B cell (primary cell): ENCODE measurements around the gene CCDC80. TPM values are rescaled to one million over a fixed set of nuclear protein-coding genes. Genes with fewer than 3 reads are reported as not detected.

Experiments used
- ATAC-seq: fragments of 200-7000 bp; cut with Tn5 transposase; one replicate; pipeline ENCODE4 v1.10.0; 2021; ENCODE audit warnings: low read depth, mild to moderate bottlenecking, moderate number of reproducible peaks, moderate library complexity
- CTCF ChIA-PET: fragments of 350-600 bp; sonication (Branson Sonifier 250); formaldehyde crosslinking; loops from one replicate; lab custom pipeline; 2021; ENCODE audit warnings: antibody characterized with exemption, inconsistent platforms; lab: Charles Lee
- POLR2A ChIA-PET: fragments of 350-600 bp; sonication (Branson Sonifier 250); formaldehyde crosslinking; loops from one replicate; lab custom pipeline; 2021; ENCODE audit warnings: antibody characterized with exemption; lab: Charles Lee
- DNase-seq: peaks from one replicate; pipeline ENCODE4 v3.0.0; 2013
- H2AFZ ChIP-seq: 2 replicates; pipeline ENCODE4 v1.6.1; 2012; ENCODE audit warnings: mild to moderate bottlenecking, low read depth, low read length; ENCODE audit not compliant: insufficient read depth, poor library complexity, severe bottlenecking
- H3K27ac ChIP-seq, 2 donors: 1 replicate in 1 of 2; 2 replicates in 1 of 2; pipeline ENCODE4 v1.5.1; 2012 to 2013; ENCODE audit warnings: low read length in 2 of 2, mild to moderate bottlenecking in 2 of 2, moderate library complexity in 1 of 2
- H3K27me3 ChIP-seq, 4 experiments: fragments of 200-600 bp in 1 of 4; sonication (generic) in 1 of 4; replicated peaks in 1 of 4; 1 replicate in 2 of 4; 2 replicates in 2 of 4; pipeline versions ENCODE4 v1.6.1 to v1.7.0; 2013 to 2016; ENCODE audit warnings: low read length in 3 of 4, mild to moderate bottlenecking in 2 of 4, mixed read lengths in 1 of 4, moderate library complexity in 1 of 4; ENCODE audit not compliant: insufficient read depth in 4 of 4, control insufficient read depth in 3 of 4; ENCODE audit errors: control extremely low read depth in 1 of 4
- H3K36me3 ChIP-seq, 2 experiments: replicated peaks in 1 of 2; 1 replicate in 1 of 2; 2 replicates in 1 of 2; pipeline versions ENCODE4 v1.6.1 to v1.7.1; 2013; ENCODE audit warnings: low read length in 1 of 2; ENCODE audit not compliant: insufficient read depth in 2 of 2, control insufficient read depth in 1 of 2; ENCODE audit errors: control extremely low read depth in 1 of 2, extremely low read depth in 1 of 2
- H3K4me1 ChIP-seq, 2 donors: fragments of 200-600 bp in 1 of 2; sonication (generic) in 1 of 2; 1 replicate in 1 of 2; 2 replicates in 1 of 2; pipeline versions ENCODE4 v1.5.1 to v1.6.1; 2013 to 2017; ENCODE audit warnings: low read length in 2 of 2; ENCODE audit not compliant: control insufficient read depth in 2 of 2, insufficient read depth in 2 of 2
- H3K4me2 ChIP-seq: replicated peaks from 2 replicates; pipeline ENCODE3; 2012; ENCODE audit warnings: mild to moderate bottlenecking, low read depth, low read length; ENCODE audit not compliant: poor library complexity, severe bottlenecking
- H3K4me3 ChIP-seq, 5 experiments: fragments of 200-600 bp in 1 of 5; sonication (generic) in 1 of 5; 1 replicate in 3 of 5; 2 replicates in 2 of 5; pipeline versions ENCODE4 v1.5.1 to v1.7.0; 2011 to 2016; ENCODE audit warnings: low read length in 4 of 5, mild to moderate bottlenecking in 4 of 5, low read depth in 2 of 5, control low read depth in 1 of 5, moderate library complexity in 1 of 5; ENCODE audit not compliant: insufficient read depth in 1 of 5; ENCODE audit errors: control extremely low read depth in 1 of 5, extremely low read depth in 1 of 5
- H3K79me2 ChIP-seq: fragments of 200-600 bp; sonication (generic); one replicate; pipeline ENCODE4 v1.6.0; 2016; ENCODE audit warnings: low read length; ENCODE audit not compliant: control insufficient read depth, insufficient read depth
- H3K9ac ChIP-seq: fragments of 200-600 bp; sonication (generic); 2 replicates; pipeline ENCODE4 v1.6.1; 2017; ENCODE audit warnings: mild to moderate bottlenecking, low read length, moderate library complexity
- H3K9me3 ChIP-seq, 3 donors: one replicate each; pipeline versions ENCODE4 v1.6.1 to v1.7.1; 2013; ENCODE audit warnings: low read length in 2 of 3; ENCODE audit not compliant: control insufficient read depth in 2 of 3, insufficient read depth in 1 of 3; ENCODE audit errors: control extremely low read depth in 1 of 3
- H4K20me1 ChIP-seq: 2 replicates; pipeline ENCODE4 v1.6.0; 2012; ENCODE audit warnings: mild to moderate bottlenecking, low read length; ENCODE audit not compliant: insufficient read depth, control insufficient read depth, poor library complexity, severe bottlenecking
- H3K27ac Mint-ChIP-seq: one replicate; pipeline ENCODE4 v1.8.0; 2021; ENCODE audit warnings: mixed read lengths
- H3K27me3 Mint-ChIP-seq: one replicate; pipeline ENCODE4 v1.8.0; 2021; ENCODE audit warnings: mixed read lengths
- H3K4me1 Mint-ChIP-seq: one replicate; pipeline ENCODE4 v1.8.0; 2021; ENCODE audit warnings: mixed read lengths
- H3K4me3 Mint-ChIP-seq: one replicate; pipeline ENCODE4 v1.8.0; 2021; ENCODE audit warnings: mixed read lengths
- H3K9me3 Mint-ChIP-seq: one replicate; pipeline ENCODE4 v1.8.0; 2022; ENCODE audit warnings: mixed read lengths; ENCODE audit not compliant: insufficient read depth
- EZH2 ChIP-seq: IDR thresholded peaks from 2 replicates; pipeline ENCODE4 v1.6.1; 2012; ENCODE audit warnings: borderline replicate concordance, low read depth, mild to moderate bottlenecking, moderate library complexity, low read length; ENCODE audit not compliant: insufficient read depth, poor library complexity, severe bottlenecking
- WGBS: methylation state at CpG from one replicate; pipeline ENCODE4 v1.1.5; 2013; ENCODE audit warnings: missing lambda C conversion rate; ENCODE audit not compliant: insufficient coverage; 5-methylcytosine and 5-hydroxymethylcytosine counted together
- intact Hi-C: fragments of 100-400 bp; cut with micrococcal nuclease; formaldehyde crosslinking; loops from one replicate; pipeline ENCODE4 v1.10.0; 2022
- polyA plus RNA-seq: library from polyadenylated mRNA; depleted of rRNA; stranded (reverse); fragments of >200 nt; gene quantifications from 2 replicates; pipeline ENCODE4 v1.2.3, GENCODE V29; 2012
- total RNA-seq, 2 donors: library from RNA; stranded (reverse); fragments of 120-200 nt in 1 of 2; gene quantifications; 1 replicate in 1 of 2; 2 replicates in 1 of 2; pipeline versions ENCODE4 v1.2.3 to v1.2.4, GENCODE V29; 2013 to 2022
- TF ChIP-seq, protein P1 (sequence below): fragments of 200-600 bp; IDR thresholded peaks from one replicate; pipeline ENCODE4 v1.8.0; 2022; ENCODE audit warnings: antibody characterized with exemption, mild to moderate bottlenecking

CCDC80 gene
- total and polyA plus RNA-seq, 2 donors (not counting 1 experiment from before 2014, with no cell fraction given) = under 0.01 TPM; not detected in 1

DNA sequence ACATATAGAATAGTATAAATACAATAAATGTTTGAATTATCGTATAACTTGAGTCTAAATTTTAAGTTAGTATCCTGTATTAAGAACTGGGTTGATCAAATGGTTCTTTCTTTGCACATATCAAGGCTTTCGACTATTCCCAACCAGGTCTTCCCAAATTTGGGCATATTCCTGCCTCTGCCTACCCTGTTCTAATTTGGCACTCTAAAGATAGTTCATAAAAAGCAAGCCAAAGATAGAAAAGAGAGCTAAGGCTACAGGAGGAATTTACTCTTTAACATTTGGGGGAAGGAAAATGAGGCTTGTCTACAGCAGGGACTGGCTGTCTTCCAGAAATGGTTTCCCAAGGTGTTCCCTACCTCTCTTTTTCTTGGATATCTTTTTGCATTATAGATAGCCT, 43.0 kb downstream of the CCDC80 start:
- CTCF ChIA-PET = no interaction called here
- H3K79me2 ChIP-seq = no peaks in the 10 kb centered on the region

DNA sequence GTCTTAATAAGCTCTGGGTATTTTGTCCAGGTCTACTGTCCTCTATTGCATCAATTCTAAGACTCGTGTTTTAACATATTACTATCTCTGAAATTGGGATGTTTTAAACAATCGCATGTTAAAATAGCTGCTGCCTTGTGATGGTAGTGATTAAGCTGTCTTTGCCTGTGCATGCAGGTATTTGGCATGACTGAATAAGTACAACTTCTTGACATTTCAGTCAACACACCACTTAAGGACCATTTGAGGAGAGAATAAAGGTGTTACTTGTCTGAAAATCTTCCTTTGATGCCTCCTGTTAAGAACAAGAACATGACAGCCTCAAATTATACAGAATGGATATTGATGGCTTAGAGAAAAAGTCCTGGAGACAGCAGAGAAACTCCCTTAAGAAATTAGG, 46.1 kb downstream of the CCDC80 start:
- Mint-ChIP-seq H3K9me3 (no peaks in the 10 kb centered on the region), H3K27me3 (no peaks in the 10 kb centered on the region), H3K4me1 (peaks cover 11% of the 10 kb centered on the region), H3K4me3 (no peak overlapping the region), H3K27ac (no peak overlapping the region)
- Histone ChIP-seq H2AFZ (no peak overlapping the region), H3K27me3 (no peaks in the 10 kb centered on the region), H3K27ac (no peak overlapping the region), H3K79me2 (no peaks in the 10 kb centered on the region), H3K36me3 (peaks cover 3 to 18% of the 10 kb centered on the region in 2 experiments), H4K20me1 (no peaks in the 10 kb centered on the region), H3K4me2 (no peak overlapping the region), H3K4me3 (no peak overlapping the region), H3K4me1 (peaks cover 0 to 12% of the 10 kb centered on the region in 2 donors), H3K9ac (no peak overlapping the region), H3K9me3 (peaks cover 0 to 9% (median 0%) of the 10 kb centered on the region in 3 donors)
- no CpG with 5 or more reads among the region's 2 CpGs for WGBS
- intact Hi-C loops = no loop called here
- TF ChIP-seq, protein P1, sequence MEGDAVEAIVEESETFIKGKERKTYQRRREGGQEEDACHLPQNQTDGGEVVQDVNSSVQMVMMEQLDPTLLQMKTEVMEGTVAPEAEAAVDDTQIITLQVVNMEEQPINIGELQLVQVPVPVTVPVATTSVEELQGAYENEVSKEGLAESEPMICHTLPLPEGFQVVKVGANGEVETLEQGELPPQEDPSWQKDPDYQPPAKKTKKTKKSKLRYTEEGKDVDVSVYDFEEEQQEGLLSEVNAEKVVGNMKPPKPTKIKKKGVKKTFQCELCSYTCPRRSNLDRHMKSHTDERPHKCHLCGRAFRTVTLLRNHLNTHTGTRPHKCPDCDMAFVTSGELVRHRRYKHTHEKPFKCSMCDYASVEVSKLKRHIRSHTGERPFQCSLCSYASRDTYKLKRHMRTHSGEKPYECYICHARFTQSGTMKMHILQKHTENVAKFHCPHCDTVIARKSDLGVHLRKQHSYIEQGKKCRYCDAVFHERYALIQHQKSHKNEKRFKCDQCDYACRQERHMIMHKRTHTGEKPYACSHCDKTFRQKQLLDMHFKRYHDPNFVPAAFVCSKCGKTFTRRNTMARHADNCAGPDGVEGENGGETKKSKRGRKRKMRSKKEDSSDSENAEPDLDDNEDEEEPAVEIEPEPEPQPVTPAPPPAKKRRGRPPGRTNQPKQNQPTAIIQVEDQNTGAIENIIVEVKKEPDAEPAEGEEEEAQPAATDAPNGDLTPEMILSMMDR = no peak
- TF ChIP-seq EZH2 = no peak
- POLR2A ChIA-PET = no interaction called here
- no peak for DNase-seq
- CTCF ChIA-PET = interaction anchor here (1.0 kb wide), 1 partner anchor 140 kb away, joined by 3 read pairs; no protein-coding TSS in a partner anchor
- no peak for ATAC-seq

More for the DNA sequence above, 43.0 kb downstream of the CCDC80 start:
- ATAC-seq = no peak
- no peak overlapping the region for H3K4me2 ChIP-seq
- Mint-ChIP-seq H3K27me3 (no peaks in the 10 kb centered on the region), H3K4me3 (no peak overlapping the region), H3K4me1 (peaks cover 8% of the 10 kb centered on the region), H3K27ac (no peak overlapping the region), H3K9me3 (no peaks in the 10 kb centered on the region)
- H3K36me3 ChIP-seq = peaks cover 1 to 13% of the 10 kb centered on the region in 2 experiments
- no peak overlapping the region for H3K9ac ChIP-seq
- H4K20me1 ChIP-seq = no peaks in the 10 kb centered on the region
- POLR2A ChIA-PET = interaction anchor here (0.6 kb wide), 1 partner anchor 131 kb away, joined by 3 read pairs; no protein-coding TSS in a partner anchor
- H3K27me3 ChIP-seq = no peaks in the 10 kb centered on the region
- H3K4me1 ChIP-seq = peaks cover 0 to 4% of the 10 kb centered on the region in 2 donors
- no peak overlapping the region for H2AFZ ChIP-seq
- no peak for DNase-seq
- no peak overlapping the region for H3K27ac ChIP-seq
- peaks cover 0 to 4% (median 0%) of the 10 kb centered on the region in 3 donors for H3K9me3 ChIP-seq
- H3K4me3 ChIP-seq = no peak overlapping the region
- intact Hi-C loops = no loop called here
- WGBS = no CpG with 5 or more reads among the region's 2 CpGs
- TF ChIP-seq, protein P1 = no peak
- TF ChIP-seq EZH2 = no peak
